ENCODE results near the gene MYOCD.

- TF ChIP-seq EZH2 (IDR thresholded peaks at IDR 0.05) (no peak), POLR2AphosphoS5 (IDR thresholded peaks at IDR 0.05; ENCODE audit: low read depth, low read length) (no peak), EZH2phosphoT487 (IDR thresholded peaks at IDR 0.05; ENCODE audit: borderline replicate concordance) (no peak), FOSL1 (IDR thresholded peaks at IDR 0.05; ENCODE audit: low read depth) (no peak), POLR2A (IDR thresholded peaks at IDR 0.05; ENCODE audit: borderline replicate concordance, extremely low read depth, insufficient read depth, insufficient read length) (no peak), SRF (IDR thresholded peaks at IDR 0.05; ENCODE audit: low read depth) (no peak), ZNF274 (IDR thresholded peaks at IDR 0.05; ENCODE audit: low read depth, low read length) (no peak), SP1 (IDR thresholded peaks at IDR 0.05; ENCODE audit: low read depth) (no peak)
- TF ChIP-seq, protein P1, sequence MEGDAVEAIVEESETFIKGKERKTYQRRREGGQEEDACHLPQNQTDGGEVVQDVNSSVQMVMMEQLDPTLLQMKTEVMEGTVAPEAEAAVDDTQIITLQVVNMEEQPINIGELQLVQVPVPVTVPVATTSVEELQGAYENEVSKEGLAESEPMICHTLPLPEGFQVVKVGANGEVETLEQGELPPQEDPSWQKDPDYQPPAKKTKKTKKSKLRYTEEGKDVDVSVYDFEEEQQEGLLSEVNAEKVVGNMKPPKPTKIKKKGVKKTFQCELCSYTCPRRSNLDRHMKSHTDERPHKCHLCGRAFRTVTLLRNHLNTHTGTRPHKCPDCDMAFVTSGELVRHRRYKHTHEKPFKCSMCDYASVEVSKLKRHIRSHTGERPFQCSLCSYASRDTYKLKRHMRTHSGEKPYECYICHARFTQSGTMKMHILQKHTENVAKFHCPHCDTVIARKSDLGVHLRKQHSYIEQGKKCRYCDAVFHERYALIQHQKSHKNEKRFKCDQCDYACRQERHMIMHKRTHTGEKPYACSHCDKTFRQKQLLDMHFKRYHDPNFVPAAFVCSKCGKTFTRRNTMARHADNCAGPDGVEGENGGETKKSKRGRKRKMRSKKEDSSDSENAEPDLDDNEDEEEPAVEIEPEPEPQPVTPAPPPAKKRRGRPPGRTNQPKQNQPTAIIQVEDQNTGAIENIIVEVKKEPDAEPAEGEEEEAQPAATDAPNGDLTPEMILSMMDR (IDR thresholded peaks at IDR 0.05 in 2 of 3, conservative IDR thresholded peaks at IDR 0.05 in 1 of 3; ENCODE audit: borderline replicate concordance in 1 of 3, insufficient read depth in 1 of 3, low read depth in 2 of 3, low read length in 2 of 3): no peak
- TF ChIP-seq, protein P2, sequence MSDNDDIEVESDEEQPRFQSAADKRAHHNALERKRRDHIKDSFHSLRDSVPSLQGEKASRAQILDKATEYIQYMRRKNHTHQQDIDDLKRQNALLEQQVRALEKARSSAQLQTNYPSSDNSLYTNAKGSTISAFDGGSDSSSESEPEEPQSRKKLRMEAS (IDR thresholded peaks at IDR 0.05): no peak
Measured at GRCh38 chr17:12735517-12735916, 69.8 kb downstream of the MYOCD start.
